ENCODE data around the gene AHI1.

Gene AHI1

GRCh38 chr6:135236319-135236718, 261.2 kb downstream of the AHI1 start:
- no peak overlapping the region for H3K4me3 ChIP-seq (IDR thresholded peaks at IDR 0.05; ENCODE audit: insufficient read depth, low read depth, low read length)
- no peaks in the 10 kb centered on the region for H4K20me1 ChIP-seq (ENCODE audit: insufficient read depth)
- no peaks in the 10 kb centered on the region for H3K79me2 ChIP-seq (ENCODE audit: insufficient read depth, low read depth)
- peaks cover 54% of the 10 kb centered on the region for H3K4me1 ChIP-seq (ENCODE audit: low read depth, poor library complexity, severe bottlenecking)
- H3K36me3 ChIP-seq (ENCODE audit: insufficient read depth), result no peaks in the 10 kb centered on the region
- no peak overlapping the region; the same call in 1 of the 2 replicates for H3K4me2 ChIP-seq
- no peak overlapping the region for H3K27ac ChIP-seq
- H2AFZ ChIP-seq (ENCODE audit: low read depth), result no peak overlapping the region; the same call in 1 of the 2 replicates
- no peak overlapping the region for H3K9ac ChIP-seq
- TF ChIP-seq, protein P1, sequence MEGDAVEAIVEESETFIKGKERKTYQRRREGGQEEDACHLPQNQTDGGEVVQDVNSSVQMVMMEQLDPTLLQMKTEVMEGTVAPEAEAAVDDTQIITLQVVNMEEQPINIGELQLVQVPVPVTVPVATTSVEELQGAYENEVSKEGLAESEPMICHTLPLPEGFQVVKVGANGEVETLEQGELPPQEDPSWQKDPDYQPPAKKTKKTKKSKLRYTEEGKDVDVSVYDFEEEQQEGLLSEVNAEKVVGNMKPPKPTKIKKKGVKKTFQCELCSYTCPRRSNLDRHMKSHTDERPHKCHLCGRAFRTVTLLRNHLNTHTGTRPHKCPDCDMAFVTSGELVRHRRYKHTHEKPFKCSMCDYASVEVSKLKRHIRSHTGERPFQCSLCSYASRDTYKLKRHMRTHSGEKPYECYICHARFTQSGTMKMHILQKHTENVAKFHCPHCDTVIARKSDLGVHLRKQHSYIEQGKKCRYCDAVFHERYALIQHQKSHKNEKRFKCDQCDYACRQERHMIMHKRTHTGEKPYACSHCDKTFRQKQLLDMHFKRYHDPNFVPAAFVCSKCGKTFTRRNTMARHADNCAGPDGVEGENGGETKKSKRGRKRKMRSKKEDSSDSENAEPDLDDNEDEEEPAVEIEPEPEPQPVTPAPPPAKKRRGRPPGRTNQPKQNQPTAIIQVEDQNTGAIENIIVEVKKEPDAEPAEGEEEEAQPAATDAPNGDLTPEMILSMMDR (conservative IDR thresholded peaks at IDR 0.05; ENCODE audit: low read depth, low read length), result no peak
- H3K27me3 ChIP-seq (ENCODE audit: insufficient read depth, low read depth), result no peaks in the 10 kb centered on the region

GRCh38 chr6:135235716-135236115, 261.8 kb downstream of the AHI1 start:
- H3K36me3 ChIP-seq (ENCODE audit: insufficient read depth), result no peaks in the 10 kb centered on the region
- no peak overlapping the region; the same call in 1 of the 2 replicates for H3K4me2 ChIP-seq
- no peak overlapping the region for H3K4me3 ChIP-seq (IDR thresholded peaks at IDR 0.05; ENCODE audit: insufficient read depth, low read depth, low read length)
- peaks cover 60% of the 10 kb centered on the region for H3K4me1 ChIP-seq (ENCODE audit: low read depth, poor library complexity, severe bottlenecking)
- no peaks in the 10 kb centered on the region for H3K27me3 ChIP-seq (ENCODE audit: insufficient read depth, low read depth)
- peak overlapping the region; percentile 87; the same call in 1 of the 2 replicates for H3K27ac ChIP-seq
- no peaks in the 10 kb centered on the region for H3K79me2 ChIP-seq (ENCODE audit: insufficient read depth, low read depth)
- no peaks in the 10 kb centered on the region for H4K20me1 ChIP-seq (ENCODE audit: insufficient read depth)
- TF ChIP-seq, protein P1 (conservative IDR thresholded peaks at IDR 0.05; ENCODE audit: low read depth, low read length), result no peak
- H3K9ac ChIP-seq, result no peak overlapping the region
- peak overlapping the region; percentile 2; the same call in 1 of the 2 replicates for H2AFZ ChIP-seq (ENCODE audit: low read depth)

DNA sequence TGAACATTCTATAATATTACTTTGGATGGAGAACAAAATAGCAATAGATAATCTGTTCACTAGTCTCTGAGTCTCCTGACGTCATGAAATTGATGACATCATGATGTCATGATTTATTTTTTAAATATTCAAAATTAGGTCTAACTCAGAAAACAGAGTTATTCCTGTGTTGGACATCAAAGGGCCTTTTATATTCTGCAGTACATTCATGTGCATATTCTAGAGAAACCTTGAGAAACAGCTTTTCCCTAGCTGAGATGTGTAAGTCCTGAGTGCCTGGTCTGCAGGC, 263.1 kb downstream of the AHI1 start:
- no peaks in the 10 kb centered on the region for H4K20me1 ChIP-seq (ENCODE audit: insufficient read depth)

DNA sequence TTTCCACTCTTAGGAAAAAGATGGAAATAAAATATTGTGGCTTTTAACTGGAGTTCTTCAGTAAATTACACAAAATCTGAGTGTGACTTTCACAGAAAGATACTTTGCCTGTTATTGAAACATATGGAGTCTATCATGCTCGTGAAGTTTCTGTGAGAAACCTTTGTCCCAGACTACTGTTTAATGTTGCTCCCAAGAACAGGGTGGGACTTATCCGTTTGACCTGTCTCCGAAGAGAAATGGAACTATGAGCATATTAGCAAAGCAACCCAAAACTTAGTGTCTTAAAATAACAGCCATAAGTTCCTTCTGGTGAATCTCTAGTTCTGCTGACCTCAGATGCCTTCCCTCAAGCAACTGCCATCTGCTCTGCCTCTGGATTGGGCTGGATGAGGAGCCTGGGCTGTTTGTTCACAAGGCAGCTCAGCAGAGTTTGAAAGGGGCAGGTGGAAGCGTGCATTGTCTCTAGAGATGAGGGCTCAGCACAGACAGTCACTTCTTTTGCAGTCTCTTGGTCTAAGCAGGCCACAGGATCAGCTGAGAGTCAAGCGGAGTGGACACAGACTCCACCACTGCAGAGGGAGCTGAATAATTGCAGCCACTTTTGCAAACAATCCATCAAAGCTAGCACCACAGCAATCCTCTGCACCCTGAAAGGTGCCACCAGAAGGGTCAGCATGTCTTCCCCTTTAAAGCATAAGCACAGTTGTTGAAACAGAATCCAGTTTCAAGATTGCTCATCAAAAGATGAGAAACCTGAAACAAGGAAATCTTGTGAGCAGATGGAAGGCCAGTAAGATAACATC, 263.7 kb downstream of the AHI1 start:
- Histone ChIP-seq H3K36me3 (ENCODE audit: insufficient read depth) (no peaks in the 10 kb centered on the region), H2AFZ (ENCODE audit: low read depth) (peak overlapping the region; percentile 28; the same call in 1 of the 2 replicates), H3K4me2 (peak overlapping the region; percentile 74), H4K20me1 (ENCODE audit: insufficient read depth) (no peaks in the 10 kb centered on the region), H3K4me1 (ENCODE audit: low read depth, poor library complexity, severe bottlenecking) (peaks cover 79% of the 10 kb centered on the region), H3K27me3 (ENCODE audit: insufficient read depth, low read depth) (no peaks in the 10 kb centered on the region), H3K79me2 (ENCODE audit: insufficient read depth, low read depth) (no peaks in the 10 kb centered on the region), H3K4me3 (IDR thresholded peaks at IDR 0.05; ENCODE audit: insufficient read depth, low read depth, low read length) (no peak overlapping the region), H3K9ac (peak overlapping the region; percentile 42; the same call in 1 of the 2 replicates), H3K27ac (peak overlapping the region; percentile 87)
- TF ChIP-seq, protein P1 (conservative IDR thresholded peaks at IDR 0.05; ENCODE audit: low read depth, low read length), result no peak

More for the DNA sequence above, 263.1 kb downstream of the AHI1 start:
- Histone ChIP-seq H3K36me3 (ENCODE audit: insufficient read depth) (no peaks in the 10 kb centered on the region), H3K27me3 (ENCODE audit: insufficient read depth, low read depth) (no peaks in the 10 kb centered on the region), H3K4me1 (ENCODE audit: low read depth, poor library complexity, severe bottlenecking) (peaks cover 73% of the 10 kb centered on the region), H3K79me2 (ENCODE audit: insufficient read depth, low read depth) (no peaks in the 10 kb centered on the region), H3K27ac (peak overlapping the region; percentile 87), H3K4me3 (IDR thresholded peaks at IDR 0.05; ENCODE audit: insufficient read depth, low read depth, low read length) (no peak overlapping the region), H3K4me2 (peak overlapping the region; percentile 74), H3K9ac (peak overlapping the region; percentile 42; the same call in 1 of the 2 replicates), H2AFZ (ENCODE audit: low read depth) (no peak overlapping the region)
- TF ChIP-seq, protein P1 (conservative IDR thresholded peaks at IDR 0.05; ENCODE audit: low read depth, low read length), result no peak

Data from KMS-11 (cell line).